Measurements from ENCODE around the gene CDH18.

GRCh38 chr5:19880859-19881436 is 107.1 kb downstream of the CDH18 start:
- TF ChIP-seq GATA2 (IDR thresholded peaks at IDR 0.05; ENCODE audit: low read depth, low read length), result no peak
- TF ChIP-seq GATA3 (IDR thresholded peaks at IDR 0.05; ENCODE audit: low read depth, low read length), result no peak
